HG03108 (cell line): ENCODE results near the gene PLA1A.
"Not testable (repeated sequence)": the region's sequence is repeated elsewhere in the genome, so short reads cannot be mapped to it uniquely, and the experiment has no call there.

ENCODE experiments used
- ATAC-seq: cut with Tn5 transposase; IDR thresholded peaks from one replicate; pipeline ENCODE4 v1.9.1; 2021; ENCODE audit warnings: moderate library complexity; ENCODE audit not compliant: unreplicated experiment

PLA1A gene

DNA sequence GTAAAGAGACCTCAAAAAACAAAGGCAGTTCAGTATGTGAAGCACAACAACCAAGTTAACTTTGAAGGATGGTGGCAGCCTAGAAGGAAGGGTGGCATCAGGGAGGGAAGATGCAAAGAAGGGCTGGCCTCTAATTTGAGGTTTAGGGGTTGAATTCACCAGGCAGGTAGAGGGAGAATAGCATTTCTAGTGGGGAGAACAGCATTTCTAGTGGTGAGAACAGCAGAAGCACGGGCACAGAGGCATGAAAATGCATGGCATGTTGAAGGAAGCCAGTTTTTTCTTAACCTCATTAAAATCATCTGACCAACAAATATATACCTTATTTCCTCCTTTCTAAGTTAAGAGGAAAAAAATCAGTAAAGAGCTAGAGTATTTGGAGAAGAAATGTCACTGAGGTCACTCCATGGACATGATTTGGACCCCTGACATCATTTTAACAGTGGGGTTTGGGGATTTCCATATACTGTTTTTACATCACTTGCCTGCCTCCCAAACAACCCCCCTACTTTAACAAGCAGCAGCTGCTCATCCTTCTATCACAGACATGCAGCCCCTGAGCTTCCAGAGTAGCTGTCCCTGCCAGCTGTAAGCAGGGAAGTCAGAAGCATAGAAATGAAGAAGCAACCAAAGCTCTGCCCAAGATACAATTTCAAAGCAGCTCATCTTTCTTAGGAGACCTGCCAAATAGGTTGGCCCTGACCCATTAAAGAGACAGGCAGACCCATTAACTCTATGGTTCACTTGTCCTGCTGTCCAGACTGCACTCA, 65.1 kb downstream of the PLA1A start:
- ATAC-seq, result no peak

DNA sequence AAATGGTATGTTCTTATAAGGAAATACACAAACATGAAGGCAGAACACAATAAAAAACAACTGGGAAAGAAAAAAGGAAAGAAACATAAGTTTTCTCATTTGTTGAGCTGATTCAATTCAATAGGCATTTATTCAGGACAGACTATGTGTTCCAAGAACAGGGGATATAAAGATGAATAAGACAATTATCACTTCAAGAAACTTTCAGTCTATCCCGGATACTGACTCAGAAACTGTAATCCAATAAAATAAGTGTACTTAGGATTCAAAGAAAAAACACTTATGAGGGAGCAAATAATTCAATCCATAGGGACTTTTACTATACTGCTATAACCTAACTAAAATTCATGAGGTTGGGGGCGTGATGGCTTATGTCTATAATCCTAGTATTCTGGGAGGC, 66.2 kb downstream of the PLA1A start:
- ATAC-seq, result no peak

DNA sequence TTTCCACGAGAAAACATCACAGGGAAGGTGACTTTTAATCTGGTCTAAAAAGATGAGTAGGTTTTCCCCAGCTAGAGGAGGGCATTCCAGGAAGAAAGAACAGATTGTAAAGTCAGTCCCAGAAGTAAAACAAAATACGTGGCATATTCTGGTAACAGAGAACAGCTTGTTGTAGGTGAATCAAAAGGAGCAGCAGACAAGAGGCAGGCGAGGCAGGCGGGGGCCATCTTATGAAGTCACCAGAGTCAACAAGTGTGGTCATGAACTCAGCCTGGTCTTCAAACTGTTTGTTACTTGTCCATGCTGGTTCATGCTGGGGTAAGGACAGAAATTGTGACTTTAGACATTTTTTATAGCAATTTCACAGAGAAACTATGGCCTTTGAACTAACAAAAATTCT, 66.7 kb downstream of the PLA1A start:
- ATAC-seq, result no peak

DNA sequence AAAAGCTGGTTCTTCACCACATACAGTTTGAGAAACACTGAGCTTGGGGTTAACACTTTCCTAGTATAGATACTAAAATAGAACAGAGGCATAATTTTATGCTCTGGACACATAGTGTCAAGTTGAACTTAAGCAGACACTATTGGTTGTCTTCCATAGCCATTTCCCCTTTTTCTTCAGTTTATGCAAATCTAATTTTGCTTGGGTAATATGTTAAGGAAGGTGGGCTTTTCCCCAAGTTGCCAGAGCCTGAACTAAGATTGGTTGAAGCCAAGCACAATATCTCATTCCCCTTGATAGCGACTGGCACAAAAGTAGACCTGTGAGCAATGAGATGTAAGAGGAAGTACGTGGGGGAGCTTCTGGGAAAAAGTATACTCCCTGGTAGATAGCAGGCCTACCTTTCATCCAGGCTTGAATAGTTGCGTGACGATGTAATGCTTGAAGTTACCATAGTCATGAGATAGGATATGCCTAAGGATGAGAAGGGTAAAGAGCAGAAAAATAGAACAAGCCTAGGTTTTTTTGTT, 67.2 kb downstream of the PLA1A start:
- no peak for ATAC-seq

DNA sequence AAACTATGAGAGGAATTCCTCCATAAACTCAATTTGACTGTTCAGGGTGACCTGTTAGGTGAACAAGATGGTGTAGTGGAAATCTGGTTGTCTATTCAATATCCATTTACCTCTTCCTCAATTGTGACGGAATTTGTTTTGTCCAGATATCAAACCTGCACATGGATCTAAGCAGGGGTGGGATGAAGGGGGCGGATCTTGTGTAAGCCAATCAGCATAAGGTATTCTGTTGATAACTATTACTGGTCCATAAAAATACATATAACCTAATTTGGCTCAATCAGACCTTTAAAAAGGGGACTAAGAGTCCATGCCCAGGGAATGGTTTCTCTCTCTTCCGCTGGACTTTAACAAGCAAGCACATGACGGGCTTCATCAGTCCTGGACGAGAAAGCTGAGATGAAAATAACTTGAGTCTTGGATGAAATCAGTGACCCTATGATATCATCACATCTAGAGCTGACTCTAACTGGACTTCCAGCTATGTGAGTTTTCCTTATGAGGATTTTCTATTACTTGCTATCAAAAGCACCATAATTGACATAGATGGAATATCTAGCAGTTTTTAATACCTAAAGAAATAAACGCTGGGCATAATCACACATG, 68.4 kb downstream of the PLA1A start:
- no peak for ATAC-seq

DNA sequence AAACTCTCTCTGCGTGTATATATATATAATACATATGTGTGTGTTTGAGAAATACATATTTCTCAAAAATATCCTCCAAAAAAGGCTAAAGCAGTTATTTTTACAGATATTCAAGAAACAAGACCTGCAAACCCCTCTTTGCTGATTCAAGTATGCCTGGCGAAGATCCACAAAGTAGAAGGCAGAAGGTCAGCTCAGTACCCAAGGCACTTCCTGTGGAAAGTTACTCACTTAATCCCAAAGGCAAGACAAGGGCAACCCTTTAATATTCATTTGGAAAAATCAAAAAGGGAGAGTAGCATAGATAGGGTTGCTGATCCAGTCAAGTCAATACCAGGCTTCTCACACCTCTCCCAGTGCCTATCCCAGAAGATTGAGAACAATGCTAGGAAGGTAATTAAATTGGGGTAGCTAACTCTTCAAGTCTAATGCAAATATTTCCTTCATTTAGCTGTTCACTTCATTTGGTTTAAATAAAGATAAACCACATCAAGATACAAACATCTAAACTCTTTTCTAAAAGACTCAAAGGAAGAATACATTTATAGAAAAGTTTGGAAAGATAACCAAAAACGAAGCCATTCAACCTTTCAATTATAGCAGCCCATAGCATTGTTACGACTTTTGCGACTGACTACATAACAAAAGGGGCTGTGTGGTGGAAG, 72.4 kb downstream of the PLA1A start:
- ATAC-seq, result no peak

DNA sequence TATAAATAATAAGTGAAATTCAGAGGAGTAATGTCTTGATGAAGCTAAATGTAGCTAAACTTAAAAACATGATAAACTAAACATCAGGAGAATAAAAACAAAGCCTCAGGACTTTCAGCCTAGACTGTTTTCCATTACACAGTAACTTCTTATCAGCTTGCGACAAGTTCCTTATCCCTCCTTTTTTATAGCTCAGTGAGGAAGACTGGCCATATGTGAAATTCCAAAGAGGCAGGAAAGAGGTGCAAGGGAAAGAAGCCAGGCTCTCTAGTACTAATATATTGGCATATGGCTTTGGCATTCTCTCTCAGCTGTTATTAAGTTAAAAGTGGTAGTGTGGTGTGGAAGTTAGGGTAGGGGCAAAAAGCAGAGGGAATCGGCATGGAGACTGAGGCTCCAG, 75.1 kb downstream of the PLA1A start:
- ATAC-seq, result no peak

DNA sequence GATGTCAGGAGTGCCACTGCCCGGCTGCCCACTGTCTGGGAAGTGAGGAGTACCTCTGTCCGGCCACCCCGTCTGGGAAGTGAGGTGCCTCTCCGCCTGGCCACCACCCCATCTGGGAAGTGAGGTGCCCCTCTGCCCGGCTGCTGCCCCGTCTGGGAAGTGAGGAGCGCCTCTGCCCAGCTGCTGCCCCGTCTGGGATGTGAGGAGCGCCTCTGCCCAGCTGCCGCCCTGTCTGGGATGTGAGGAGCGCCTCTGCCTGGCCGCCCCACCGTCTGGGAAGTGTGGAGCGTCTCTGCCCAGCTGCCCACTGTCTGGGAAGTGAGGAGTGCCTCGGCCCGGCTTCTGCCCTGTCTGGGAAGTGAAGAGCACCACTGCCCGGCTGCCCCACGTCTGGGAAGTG, 76.2 kb downstream of the PLA1A start:
- no peak for ATAC-seq

DNA sequence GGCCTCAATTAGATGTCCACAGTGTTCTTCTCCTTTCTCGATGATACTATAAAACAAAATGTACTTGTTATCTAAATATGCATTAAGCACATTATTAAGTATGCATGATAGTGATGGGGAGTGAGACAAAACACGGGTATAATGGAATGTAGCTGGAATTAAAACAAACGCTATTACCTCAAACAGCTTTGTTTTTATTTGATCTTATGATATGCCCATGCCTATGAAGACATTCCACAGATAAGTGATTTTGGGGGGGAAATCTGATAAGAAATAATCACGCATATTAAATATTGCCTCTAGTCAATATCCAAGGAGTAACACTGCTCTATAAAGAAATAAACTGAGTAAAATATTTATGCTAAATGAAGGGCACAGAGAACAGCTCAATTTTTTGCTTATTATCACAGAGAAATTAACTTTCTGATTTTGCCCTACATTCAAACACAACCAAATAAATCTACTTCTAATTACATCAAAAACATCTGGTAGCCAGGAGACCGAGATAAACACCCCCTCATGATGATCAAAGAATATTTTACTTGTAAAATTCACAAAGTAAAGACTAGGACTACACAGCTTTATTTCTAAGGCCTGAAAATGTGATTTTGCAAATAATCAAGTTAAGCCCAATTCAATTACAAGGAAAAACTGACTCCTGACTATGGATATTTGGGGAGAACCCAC, 77.6 kb downstream of the PLA1A start:
- ATAC-seq, result no peak

DNA sequence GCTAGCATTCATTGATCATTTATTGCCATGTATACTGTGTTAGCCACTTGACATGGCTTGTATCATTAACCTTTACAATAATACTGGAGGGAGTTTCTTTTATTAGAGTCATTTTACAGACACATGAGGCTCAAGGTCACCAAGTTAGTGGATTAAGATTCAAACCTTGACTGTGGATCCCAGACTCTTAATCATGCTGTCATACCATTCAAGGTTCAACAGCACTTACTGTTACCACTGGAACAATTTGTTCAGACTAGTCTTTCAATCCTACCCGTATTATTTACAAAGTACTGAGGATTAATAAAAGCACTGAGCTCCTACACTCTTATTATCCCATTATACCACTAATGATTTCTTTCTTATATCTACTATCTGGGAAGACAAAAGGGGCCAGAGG, 78.3 kb downstream of the PLA1A start:
- no peak for ATAC-seq

DNA sequence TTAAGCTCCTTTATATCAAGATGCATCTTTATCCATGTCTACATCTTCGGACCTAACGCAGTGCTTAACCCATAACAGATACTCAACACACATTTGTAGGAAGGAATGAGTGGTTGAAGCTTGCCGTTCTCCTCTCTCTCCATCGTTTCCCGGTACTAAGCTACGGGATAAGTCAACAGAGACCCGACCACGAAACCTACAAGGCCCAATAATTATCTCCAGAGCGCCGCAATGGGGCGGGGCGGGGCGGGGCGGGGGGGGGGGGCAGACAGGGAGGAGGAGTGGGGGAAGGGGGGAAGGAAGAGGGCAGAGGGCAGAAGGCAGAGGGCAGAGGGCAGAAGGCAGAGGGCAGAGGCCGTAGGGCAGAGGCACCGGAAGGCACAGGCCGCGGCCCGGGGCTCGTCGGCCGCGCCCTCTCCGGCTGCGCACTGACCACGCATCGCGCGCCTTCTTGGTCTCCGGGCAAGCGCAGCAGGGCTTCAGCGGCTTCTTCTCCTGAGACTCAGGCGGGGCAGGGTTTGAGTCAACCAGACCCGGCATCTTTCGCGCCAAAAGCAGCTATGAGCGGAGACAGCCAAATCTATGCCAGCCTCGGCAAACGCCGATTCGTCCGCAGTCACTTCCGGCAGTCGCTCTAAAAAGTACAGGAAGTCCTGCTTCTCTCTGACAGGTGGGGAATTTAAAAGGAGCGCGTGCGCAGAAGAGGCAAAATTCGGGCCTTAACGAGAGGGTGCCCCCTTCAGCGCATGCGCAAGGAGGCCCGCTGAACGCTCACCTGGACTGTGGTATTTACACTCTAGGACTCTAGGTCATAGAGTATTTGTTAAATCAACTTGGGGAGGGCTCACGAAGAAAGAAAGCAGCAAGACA, 79.3 kb downstream of the PLA1A start, which contains the start of gene COX17:
TSS of gene COX17 (minus strand) at position 636 of the 870 bp plus-strand sequence. CDS start at position 540, 96 bp downstream.
- peak; percentile 84 for ATAC-seq

DNA sequence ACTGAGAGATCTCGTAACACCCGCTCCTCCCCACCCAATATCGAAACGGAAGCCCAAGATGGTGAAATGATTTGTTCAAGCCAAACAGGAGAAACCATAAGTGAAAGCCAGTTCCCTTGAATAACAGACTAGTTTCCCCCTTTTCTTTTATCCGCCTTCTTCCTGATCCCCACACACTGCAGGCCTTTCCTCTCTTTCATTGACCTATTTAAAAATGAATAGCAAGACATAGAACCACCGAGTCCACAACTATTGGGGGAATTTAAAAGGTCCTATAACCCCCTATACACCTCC, 79.9 kb downstream of the PLA1A start:
- no peak for ATAC-seq

DNA sequence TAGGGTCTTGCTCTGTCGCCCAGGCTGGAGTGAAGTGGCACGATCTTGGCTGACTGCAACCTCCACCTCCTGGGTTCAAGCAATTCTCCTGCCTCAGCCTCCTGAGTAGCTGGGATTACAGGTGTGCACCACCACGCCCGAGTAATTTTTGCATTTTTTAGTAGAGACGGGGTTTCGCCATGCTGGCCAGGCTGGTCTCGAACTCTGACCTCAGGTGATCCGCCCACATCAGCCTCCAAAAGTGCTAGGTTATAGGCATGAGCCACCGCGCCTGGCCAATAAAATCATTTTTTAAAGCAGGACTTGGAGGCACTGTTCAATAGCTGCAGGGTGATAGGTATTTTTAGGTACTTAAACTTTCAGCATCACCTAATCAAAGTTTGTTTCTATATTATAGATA, 80.5 kb downstream of the PLA1A start:
- ATAC-seq, result not testable (repeated sequence)
